Activated T-helper 1 cell treated with Interleukin-2 at 50 U/mL for 16 hours (primary cell): Measurements from ENCODE around the gene PIWIL4.
"Not testable (repeated sequence)": the region's sequence is repeated elsewhere in the genome, so short reads cannot be mapped to it uniquely, and the experiment has no call there.

Source experiments
- DNase-seq: peaks from one replicate; pipeline ENCODE4 v3.0.0-alpha.2; 2020; ENCODE audit warnings: low read depth

PIWIL4 gene

DNA sequence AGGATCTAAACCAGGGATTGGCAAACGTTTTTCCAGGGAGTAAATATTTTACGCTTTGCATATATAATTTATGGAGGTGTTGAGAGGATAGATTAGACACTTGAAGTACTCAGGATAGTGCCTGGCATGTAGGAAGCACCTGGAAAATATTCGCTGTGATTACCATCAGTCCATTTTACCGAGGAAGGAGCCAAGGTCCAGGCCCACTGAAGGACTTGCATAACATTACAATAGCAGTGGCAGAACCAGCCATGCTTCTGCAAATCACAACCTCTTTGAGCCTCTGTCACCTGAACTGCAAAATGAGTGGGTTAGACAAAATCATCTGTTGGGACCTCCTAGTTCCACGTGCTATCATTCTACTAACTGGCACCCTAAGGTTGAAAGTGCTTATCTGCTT, 18.0 kb upstream of the PIWIL4 start:
- no peak for DNase-seq

GRCh38 chr11:94550513-94550912, 16.7 kb upstream of the PIWIL4 start:
- no peak for DNase-seq

DNA sequence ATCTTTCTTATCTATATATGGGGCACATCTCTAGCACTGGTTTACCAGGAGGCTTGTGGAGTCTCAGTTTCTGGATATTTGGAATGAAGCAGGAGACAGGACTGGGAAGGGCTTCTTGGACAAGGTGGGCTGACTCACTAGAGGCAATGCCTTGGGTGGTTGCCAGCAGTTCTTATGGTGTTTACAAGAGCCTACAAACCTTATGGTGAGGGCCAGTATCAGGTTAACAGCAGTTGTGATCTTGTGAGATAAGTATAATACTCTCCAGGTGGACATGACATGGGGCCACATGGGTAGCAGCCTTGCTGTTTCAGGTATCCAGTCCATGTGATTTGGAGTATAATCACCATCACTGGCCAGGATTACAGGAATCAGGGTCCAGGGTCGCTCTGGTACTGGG, 13.2 kb upstream of the PIWIL4 start:
- no peak for DNase-seq

DNA sequence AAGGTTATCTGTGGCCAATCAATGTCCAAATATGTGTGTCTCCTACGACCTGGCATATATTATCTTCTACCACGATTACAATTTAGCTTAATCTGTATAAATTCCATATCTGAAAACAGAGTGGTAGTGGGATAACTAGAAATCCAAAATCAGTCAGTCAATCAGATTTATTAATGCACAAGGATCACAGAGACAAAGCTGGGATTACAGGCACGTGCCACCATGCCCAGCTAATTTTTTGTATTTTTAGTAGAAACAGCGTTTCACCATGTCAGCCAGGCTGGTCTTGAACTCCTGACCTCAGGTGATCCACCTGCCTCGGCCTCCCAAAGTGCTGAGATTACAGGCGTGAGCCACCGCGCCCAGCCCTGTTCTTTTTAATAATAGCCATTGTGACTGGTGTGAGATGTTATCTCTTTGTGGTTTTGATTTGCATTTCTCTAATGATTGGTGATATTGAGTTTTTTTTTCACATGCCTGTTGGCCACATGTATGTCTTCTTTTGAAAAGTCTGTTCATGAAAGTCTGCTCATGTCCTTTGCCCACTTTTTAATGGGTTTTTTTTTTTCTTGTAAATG, 11.3 kb upstream of the PIWIL4 start:
- DNase-seq: not testable (repeated sequence)

- no peak for DNase-seq
Measured at GRCh38 chr11:94557421-94557820, 9.7 kb upstream of the PIWIL4 start.

DNA sequence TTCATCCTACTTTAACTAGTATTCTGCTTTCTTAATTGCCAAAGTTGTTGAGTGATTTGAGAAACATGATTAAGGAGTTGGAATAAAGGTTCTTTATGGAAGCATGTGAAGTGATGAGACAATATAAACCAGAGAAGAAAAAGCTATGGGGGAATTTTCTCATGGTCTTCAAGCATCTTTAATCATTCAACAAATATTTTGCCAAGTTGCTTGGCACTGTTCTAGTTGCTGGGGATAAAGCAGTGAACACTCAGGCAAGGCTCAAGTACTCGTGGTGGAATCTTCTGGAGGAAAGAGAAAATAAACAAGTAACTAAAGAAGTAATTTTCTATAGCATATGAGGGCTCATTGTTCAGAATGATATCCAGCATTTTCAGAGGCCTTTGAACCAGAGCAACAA, 9.2 kb upstream of the PIWIL4 start:
- no peak for DNase-seq

GRCh38 chr11:94558468-94558867, 8.7 kb upstream of the PIWIL4 start:
- no peak for DNase-seq

DNA sequence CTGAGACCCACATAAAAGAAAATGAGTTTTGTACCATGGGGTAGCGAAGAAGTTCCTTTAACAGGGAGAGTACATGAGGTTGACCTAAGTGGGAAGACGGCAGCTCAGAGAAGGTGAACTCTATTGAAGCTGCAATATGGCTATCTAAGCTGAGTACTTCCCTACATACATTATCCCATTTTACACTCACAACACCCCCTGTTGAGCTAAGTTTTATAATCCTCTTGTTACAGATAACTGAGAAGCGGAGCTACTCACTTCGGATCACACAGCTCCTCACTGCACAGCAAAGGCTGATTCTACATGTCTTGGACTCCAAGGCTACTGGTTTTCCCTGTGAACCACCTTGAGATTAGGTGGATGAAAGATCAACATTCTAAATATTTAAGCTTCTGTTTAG, 8.2 kb upstream of the PIWIL4 start:
- no peak for DNase-seq

DNA sequence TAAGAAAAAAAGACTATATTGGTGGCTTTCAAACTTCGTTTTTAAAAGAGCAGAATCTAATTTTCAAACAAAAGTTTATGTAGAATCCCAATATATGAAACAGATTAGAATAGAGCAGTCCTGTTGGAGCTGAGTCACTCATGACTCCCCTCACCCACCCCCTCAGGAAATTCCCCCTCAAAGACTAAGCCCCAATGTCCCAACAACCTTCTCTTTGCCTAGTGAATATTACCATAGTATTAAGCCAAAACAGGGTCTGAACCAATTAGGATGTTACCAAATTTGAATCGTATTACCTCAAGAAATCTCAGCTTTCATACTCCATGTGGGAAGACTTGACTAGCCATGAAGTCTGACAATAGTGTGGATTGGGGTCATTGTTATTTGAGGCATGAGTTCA, 7.8 kb upstream of the PIWIL4 start:
- DNase-seq: no peak

DNA sequence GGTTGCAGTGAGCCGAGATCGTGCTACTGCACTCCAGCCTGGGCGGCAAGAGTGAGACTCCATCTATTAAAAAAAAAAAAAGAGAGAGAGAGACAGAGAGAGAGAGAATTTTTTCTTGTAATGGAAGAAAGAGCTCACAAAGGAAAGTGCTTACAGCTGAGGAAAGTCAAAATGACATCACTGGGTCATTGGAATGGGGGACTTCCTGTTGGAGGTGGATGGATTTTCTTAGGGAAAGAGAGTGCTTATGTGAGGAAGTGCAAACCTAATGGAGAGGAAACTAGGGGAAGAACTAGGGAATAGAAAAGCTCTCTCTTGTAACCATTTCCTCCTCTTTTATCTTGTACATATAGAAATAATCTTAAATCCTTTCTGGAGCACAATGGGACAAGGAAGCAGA, 6.3 kb upstream of the PIWIL4 start:
- no peak for DNase-seq

DNA sequence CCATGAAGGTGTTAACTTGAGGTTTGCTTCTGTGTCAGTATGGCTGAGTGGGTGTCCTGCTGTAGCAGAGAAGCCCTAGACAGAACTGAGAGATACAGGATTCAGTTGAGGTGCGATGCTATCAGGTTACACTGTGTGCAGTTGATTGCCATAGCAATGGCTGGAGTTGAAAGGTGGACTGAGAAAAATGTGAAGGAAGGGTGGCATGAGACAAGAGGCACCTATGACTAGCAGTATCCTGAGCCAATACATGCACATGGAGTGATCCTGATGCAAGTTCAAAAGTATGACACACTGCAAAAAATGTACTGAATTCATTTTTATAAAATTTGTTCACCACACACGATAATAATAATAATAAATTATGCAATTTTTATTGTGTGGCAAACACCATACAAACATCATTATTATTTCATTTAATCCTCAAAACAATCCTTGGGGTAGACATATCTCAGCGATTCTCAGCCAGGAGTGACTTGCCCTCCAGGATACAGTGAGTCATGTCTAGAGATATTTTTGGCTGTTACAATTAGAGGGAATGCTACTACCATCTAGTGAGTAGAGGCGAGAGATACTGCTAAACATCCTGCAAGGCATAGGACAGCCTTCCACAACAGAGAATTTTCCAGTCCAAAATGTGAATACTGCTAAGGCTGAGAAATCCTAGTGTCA, 3.9 kb upstream of the PIWIL4 start:
- no peak for DNase-seq

- DNase-seq: no peak
Measured at GRCh38 chr11:94563848-94564467, 3.2 kb upstream of the PIWIL4 start.

- no peak for DNase-seq
Measured at GRCh38 chr11:94568200-94568599, 1.0 kb downstream of the PIWIL4 start.

- DNase-seq: no peak
Measured at GRCh38 chr11:94568717-94569116, 1.5 kb downstream of the PIWIL4 start.

DNA sequence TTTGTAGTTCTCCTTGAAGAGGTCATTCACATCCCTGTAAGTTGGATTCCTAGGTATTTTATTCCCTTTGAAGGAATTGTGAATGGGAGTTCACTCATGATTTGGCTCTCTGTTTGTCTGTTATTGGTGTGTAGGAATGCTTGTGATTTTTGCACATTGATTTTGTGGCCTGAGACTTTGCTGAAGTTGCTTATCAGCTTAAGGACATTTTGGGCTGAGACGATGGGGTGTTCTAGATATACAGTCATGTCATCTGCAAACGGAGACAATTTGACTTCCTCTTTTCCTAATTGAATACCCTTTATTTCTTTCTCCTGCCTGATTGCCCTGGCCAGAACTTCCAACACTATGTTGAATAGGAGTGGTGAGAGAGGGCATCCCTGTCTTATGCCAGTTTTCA, 5.8 kb downstream of the PIWIL4 start:
- not testable (repeated sequence) for DNase-seq

- DNase-seq: no peak
Measured at GRCh38 chr11:94574193-94574961, 7.2 kb downstream of the PIWIL4 start.

DNA sequence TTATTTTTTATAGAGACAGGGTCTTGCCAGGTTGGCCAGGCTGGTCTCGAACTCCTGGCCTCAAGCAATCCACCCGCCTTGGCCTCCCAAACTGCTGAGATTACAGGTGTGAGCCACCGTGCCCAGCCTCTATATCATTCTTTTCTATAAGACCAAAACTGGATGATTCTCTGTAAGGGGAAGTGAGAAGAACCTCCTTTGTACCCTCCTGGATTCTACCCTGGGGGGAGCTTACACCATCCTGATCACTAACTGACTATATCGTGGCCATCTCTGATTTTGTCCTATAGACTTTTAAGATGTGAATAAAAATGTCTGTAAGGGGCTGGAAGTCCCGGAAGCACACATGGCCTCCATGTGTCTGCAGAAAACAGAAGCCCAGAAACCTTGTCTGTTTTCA, 9.1 kb downstream of the PIWIL4 start:
- DNase-seq: no peak

DNA sequence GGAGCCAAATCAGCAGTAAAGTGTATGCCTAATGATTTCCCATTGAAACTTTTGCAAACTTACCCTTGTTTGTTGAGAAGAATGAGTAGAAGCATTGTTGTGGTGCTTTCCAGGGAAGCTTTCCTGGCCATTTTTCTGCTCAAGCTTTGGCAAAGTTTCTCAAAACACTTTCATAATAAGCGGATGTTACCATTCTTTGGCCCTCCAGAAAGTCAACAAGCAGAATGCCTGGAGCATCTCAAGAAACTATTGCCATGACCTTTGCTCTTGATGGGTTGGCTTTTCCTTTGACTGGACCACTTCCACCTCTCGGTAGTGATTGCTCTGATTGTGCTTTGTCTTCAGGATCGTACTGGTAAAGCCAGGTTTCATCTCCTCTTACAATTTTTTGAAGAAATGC, 10.7 kb downstream of the PIWIL4 start:
- no peak for DNase-seq

- no peak for DNase-seq
Measured at GRCh38 chr11:94581926-94582325, 14.8 kb downstream of the PIWIL4 start.

- no peak for DNase-seq
Measured at GRCh38 chr11:94583213-94583865, 16.2 kb downstream of the PIWIL4 start.

DNA sequence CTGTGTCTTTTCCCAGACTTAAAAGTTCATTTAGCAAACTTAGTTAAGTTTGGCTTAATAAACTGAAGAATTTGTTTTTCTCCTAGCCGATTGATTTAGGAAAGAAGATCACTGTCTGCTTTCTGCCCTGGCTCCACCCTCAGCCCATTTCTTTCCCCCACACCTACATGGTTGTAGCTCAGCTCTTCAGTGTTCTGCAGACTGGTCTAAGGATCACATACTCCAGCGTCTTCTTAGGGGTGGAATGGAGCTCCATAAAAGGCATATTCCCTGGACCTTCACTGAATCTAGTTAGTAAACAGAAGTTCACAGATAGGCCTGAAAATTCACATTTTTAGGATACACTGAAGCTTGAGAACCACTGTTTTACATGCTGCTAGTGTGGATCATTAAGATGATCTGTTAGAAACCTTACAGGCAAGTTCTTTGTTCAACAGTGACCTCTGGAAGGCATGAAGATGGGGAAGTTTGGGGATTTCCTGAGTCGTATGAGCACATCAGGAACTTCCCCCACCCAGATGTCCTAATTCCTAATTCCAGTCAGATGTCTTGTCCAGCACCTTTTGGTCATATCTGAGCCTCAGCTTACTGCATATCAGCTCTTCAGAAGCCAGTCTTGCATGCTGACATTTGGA, 16.8 kb downstream of the PIWIL4 start:
- DNase-seq: no peak

DNA sequence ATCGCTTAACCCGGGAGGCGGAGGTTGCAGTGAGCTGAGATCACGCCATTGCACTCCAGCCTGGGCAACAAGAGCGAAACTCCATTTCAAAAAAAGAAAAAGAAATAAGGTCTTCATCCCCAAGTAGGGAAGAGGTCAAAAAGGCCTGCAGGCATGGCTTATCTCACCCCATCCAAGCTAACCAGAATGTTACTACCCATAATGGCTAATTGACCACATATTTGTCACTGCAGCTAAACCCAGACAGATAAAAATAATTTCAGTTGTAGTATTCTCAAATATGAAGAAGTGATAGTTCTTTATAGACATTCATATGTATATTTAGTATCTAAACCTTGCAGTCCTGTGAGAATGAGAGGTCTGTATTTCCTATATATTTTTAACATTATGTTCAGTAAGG, 17.8 kb downstream of the PIWIL4 start:
- DNase-seq: no peak
